Stimulated activated CD8-positive, alpha-beta memory T cell treated with anti-CD3 and anti-CD28 coated beads, Interleukin-15, amount 100 ng/mL, for 24 hours (primary cell): ENCODE measurements around the gene ETS1.

Experiments
- DNase-seq: peaks from one replicate; pipeline ENCODE4 v3.0.0-alpha.2; 2020; ENCODE audit warnings: low read depth

The ETS1 gene

DNA sequence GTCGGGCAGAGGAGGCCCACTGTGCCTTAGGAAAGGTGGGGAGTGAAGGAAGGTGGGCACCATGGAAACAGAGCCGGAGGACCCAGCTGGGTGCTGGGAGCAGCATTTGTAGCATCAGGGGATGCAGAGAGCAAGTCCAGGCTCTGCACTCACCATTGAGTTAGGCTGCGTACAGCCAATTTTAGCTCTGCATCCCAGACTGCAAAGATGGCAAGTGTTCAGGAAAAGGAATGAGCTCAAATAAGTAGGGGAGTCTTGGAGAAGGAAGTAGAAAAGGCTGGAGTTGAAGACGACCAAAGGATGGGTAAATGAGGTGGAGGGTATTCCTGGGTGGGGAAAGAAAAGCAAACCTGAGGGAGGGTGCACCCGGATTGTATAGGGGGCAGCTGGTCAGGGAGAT lies 31.6 kb upstream of the ETS1 start:
- DNase-seq: no peak

DNA sequence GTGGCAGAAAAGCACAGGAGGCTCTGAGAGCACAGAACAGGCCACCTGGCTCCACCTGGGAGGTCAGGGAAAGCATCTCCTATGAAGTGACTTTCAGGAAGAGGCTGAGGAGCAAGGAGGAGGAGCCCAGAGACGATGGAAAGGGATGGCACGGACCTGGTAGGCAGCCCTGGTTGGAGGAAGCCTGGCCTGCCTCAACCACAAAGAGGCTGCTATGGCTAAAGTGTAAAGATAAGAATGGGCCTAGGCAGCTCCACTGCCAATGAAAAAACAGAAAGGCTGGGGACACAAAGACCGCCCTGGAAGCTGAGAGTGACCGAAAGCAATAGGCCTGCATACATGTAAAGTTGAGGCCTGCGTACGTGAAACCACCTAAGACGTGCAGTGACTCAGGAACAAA lies 31.2 kb upstream of the ETS1 start:
- no peak for DNase-seq

GRCh38 chr11:128616161-128616560 lies 28.8 kb upstream of the ETS1 start:
- DNase-seq: no peak

DNA sequence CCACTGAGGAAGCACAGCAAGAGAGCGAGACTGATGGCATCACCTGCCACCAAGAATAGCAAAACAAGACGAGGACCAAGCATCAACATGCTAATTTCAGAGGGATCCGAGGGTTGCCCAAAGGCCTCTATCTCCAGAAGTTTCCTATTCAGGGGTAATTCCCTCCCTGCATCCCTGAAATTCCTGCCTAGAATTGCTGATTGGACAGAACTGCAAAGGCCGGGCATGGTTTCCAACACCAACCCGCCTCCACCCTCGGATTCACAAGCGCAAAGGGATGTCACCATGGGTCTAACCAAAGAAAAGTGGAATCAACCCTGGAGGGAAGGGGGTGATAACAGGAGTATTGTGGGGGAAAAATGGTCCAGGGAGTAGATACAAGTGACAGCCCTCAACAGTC lies 28.3 kb upstream of the ETS1 start:
- no peak for DNase-seq

GRCh38 chr11:128615076-128615475 lies 27.7 kb upstream of the ETS1 start:
- no peak for DNase-seq

DNA sequence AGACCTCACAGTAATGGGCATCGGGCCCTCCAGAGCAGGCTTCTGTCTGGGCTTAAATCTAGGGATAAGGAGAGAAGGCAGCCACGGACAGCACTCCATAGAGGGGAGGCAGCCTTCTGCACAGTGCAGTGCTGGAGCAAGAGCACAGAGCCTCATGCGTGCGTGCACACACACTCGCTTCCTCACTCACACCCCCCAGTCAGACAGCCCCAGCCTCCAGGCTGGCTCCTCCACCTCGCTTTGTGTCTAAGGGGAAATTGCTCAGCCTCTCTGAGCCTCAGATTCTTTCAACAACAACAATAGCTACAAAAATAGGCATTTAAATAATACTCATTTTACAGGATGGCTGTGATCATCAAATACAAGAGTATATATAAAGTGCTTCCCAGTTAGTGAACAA lies 26.7 kb upstream of the ETS1 start:
- no peak for DNase-seq

- no peak for DNase-seq
Observed at GRCh38 chr11:128613300-128613995, 26.1 kb upstream of the ETS1 start.

DNA sequence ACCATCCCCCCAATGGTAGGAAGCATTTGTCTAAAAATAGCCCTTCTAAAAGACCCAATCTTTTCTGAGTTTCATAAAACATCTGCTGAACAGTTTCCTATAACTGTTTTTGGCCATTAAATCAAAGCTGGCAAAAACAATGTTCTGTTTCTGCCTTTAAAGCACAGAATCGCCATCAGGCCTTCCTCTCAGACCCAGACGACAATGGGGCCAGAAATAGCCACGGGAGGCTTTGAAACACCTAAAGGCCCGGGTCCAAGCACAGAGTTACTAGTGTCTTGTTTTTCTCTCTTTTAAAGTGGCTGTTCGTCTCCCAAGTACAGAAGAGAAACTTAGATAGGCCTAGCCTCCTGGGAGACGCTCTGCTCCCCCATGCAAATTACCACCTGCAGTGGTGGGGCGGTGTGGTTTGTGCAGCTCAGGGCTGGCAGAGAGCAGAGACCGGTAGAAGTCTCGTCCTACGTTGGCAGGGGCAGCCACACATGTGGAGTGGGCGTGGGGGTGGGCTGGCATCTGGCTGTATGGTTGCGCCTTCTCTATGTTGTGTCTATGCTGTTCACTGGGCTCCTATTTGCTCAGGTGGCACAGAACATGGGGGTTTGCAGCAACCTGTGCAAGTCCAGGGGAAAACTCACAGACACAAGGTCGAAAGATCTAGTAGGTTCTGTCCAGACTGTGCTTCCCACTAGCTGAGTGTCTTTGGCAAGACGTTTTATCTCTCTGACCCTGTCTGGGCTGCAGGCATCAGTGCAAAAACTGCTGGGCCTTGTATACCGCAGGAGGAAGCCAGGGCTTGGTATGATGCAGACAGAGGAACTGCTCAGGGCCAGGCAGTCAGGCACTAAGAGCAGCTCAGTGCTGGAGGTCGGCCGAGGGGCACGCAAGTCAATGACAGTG lies 23.6 kb upstream of the ETS1 start:
- no peak for DNase-seq

- no peak for DNase-seq
Observed at GRCh38 chr11:128609785-128610184, 22.4 kb upstream of the ETS1 start.

GRCh38 chr11:128608746-128609407 lies 21.5 kb upstream of the ETS1 start:
- no peak for DNase-seq

- no peak for DNase-seq
Observed at GRCh38 chr11:128607819-128608218, 20.5 kb upstream of the ETS1 start.

- no peak for DNase-seq
Observed at GRCh38 chr11:128604723-128605122, 17.4 kb upstream of the ETS1 start.

GRCh38 chr11:128603752-128604414 lies 16.5 kb upstream of the ETS1 start:
- DNase-seq: no peak

DNA sequence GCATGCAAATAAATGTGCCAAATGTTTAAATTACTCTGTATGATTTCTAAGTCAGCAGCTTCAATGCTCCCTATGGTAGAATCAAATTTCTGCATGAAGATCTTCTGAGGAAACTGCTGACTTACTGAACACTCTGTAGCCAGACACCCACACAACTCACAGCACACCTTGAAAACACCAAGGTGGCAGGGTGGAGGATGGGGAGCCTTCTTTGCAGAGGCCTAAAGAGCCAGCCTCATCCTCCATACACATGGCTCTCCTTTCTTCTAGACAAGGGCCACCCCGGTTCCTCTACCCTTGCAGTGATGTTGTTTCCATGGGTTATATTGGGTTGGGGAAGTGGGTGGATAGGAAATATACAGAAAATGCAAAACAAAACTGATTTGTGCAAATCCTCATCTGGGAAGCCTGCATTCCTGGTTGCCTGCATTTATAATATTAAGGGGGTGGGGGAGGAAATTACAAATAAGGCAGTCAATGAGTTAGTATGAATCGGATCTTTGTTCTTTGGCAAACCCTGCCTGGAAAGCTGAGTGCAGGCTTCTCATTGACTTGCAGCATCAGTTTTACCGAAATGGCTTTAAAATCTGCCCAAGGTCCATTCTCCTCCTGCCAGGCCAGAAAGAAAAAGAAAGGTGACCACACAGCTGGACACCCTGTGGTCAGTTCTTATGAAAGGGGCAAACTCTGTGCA lies 15.8 kb upstream of the ETS1 start:
- DNase-seq: no peak

DNA sequence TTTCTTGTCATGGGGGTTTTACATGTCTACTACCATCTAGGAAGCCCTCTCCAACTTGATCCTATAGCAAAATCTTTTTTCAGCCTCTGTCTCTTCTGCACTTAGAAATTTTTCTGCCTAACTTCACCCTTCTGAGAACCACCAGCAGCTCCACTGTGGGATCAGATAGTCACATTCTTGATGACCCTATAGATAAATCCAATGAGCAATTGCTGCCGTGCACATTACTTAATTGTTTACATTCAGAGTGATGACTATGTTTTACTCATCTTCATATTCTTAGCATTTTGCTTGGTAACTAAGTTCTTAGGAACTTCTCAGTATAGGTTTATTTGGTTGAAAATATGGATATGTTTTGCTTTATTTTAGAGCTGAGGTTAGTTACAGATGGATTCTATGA lies 12.4 kb upstream of the ETS1 start:
- no peak for DNase-seq

- DNase-seq: no peak
Observed at GRCh38 chr11:128598506-128599150, 11.3 kb upstream of the ETS1 start.

- DNase-seq: no peak
Observed at GRCh38 chr11:128598096-128598495, 10.7 kb upstream of the ETS1 start.

- no peak for DNase-seq
Observed at GRCh38 chr11:128597209-128597608, 9.9 kb upstream of the ETS1 start.

DNA sequence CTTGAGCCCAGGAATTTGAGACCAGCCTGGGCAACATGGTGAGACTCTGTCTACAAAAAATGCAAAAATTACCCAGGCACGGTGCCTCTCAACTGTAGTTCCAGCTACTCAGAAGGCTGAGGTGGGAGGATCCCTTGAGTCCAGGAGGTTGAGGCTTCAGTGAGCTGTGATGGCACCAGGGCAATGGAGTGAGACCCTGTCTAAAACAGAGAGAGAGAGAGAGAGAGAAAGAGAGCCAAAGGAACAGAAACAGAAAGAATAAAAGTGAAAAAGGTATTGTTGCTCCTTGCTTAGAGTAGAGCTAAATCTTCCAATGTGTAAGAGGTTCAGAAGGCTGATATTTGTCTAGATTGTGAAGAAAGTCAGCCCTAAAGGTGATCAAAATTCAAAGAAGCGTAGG lies 8.9 kb upstream of the ETS1 start:
- no peak for DNase-seq

- DNase-seq: no peak
Observed at GRCh38 chr11:128595775-128596174, 8.4 kb upstream of the ETS1 start.

GRCh38 chr11:128595221-128595620 lies 7.9 kb upstream of the ETS1 start:
- no peak for DNase-seq
